ENCODE results near the gene SYP.
A peak's percentile ranks its signal among the peaks of the same experiment; 100 is the strongest.
"Not testable (repeated sequence)": the region's sequence is repeated elsewhere in the genome, so short reads cannot be mapped to it uniquely, and the experiment has no call there.

SYP gene

GRCh38 chrX:49183701-49184281, 16.2 kb downstream of the SYP start:
- no peak overlapping the region for H3K9ac ChIP-seq (ENCODE audit: low read depth in 1 of 2, low read length in 2 of 2)
- no peaks in the 10 kb centered on the region for H3K9me3 ChIP-seq (ENCODE audit: control insufficient read depth in 1 of 2, low read length in 2 of 2)
- H3K27ac ChIP-seq (ENCODE audit: low read depth, low read length): no peak overlapping the region
- no peak overlapping the region for H3K4me3 ChIP-seq (ENCODE audit: low read depth in 1 of 2, low read length in 2 of 2)
- H3K36me3 ChIP-seq (ENCODE audit: control insufficient read depth in 1 of 2, insufficient read depth in 2 of 2, low read length in 2 of 2): peaks cover 0 to 18% of the 10 kb centered on the region in 2 donors
- H3K27me3 ChIP-seq (ENCODE audit: control insufficient read depth in 1 of 2, insufficient read depth in 2 of 2, low read length in 2 of 2): no peaks in the 10 kb centered on the region
- H3K4me1 ChIP-seq (ENCODE audit: control insufficient read depth in 1 of 2, insufficient read depth in 2 of 2, low read length in 2 of 2): peaks cover 0 to 5% of the 10 kb centered on the region in 2 donors

- Histone ChIP-seq H3K4me1 (ENCODE audit: control insufficient read depth in 1 of 2, insufficient read depth in 2 of 2, low read length in 2 of 2) (peaks cover 4 to 16% of the 10 kb centered on the region in 2 donors), H3K4me3 (ENCODE audit: low read depth in 1 of 2, low read length in 2 of 2) (no peak overlapping the region), H3K36me3 (ENCODE audit: control insufficient read depth in 1 of 2, insufficient read depth in 2 of 2, low read length in 2 of 2) (peaks cover under 1 to 41% of the 10 kb centered on the region in 2 donors), H3K27me3 (ENCODE audit: control insufficient read depth in 1 of 2, insufficient read depth in 2 of 2, low read length in 2 of 2) (no peaks in the 10 kb centered on the region), H3K9me3 (ENCODE audit: control insufficient read depth in 1 of 2, low read length in 2 of 2) (no peaks in the 10 kb centered on the region), H3K9ac (ENCODE audit: low read depth in 1 of 2, low read length in 2 of 2) (no peak overlapping the region), H3K27ac (ENCODE audit: low read depth, low read length) (no peak overlapping the region)
Measured at GRCh38 chrX:49179358-49179757, 20.6 kb downstream of the SYP start.

GRCh38 chrX:49178537-49178936, 21.5 kb downstream of the SYP start:
- H3K4me1 ChIP-seq (ENCODE audit: control insufficient read depth in 1 of 2, insufficient read depth in 2 of 2, low read length in 2 of 2): peaks cover 5 to 16% of the 10 kb centered on the region in 2 donors
- H3K36me3 ChIP-seq (ENCODE audit: control insufficient read depth in 1 of 2, insufficient read depth in 2 of 2, low read length in 2 of 2): peaks cover 5 to 47% of the 10 kb centered on the region in 2 donors
- no peak overlapping the region for H3K4me3 ChIP-seq (ENCODE audit: low read depth in 1 of 2, low read length in 2 of 2)
- no peaks in the 10 kb centered on the region for H3K9me3 ChIP-seq (ENCODE audit: control insufficient read depth in 1 of 2, low read length in 2 of 2)
- no peak overlapping the region for H3K9ac ChIP-seq (ENCODE audit: low read depth in 1 of 2, low read length in 2 of 2)
- no peaks in the 10 kb centered on the region for H3K27me3 ChIP-seq (ENCODE audit: control insufficient read depth in 1 of 2, insufficient read depth in 2 of 2, low read length in 2 of 2)
- H3K27ac ChIP-seq (ENCODE audit: low read depth, low read length): no peak overlapping the region

GRCh38 chrX:49177873-49178480, 22.0 kb downstream of the SYP start:
- H3K27ac ChIP-seq (ENCODE audit: low read depth, low read length): no peak overlapping the region
- H3K9me3 ChIP-seq (ENCODE audit: control insufficient read depth in 1 of 2, low read length in 2 of 2): no peaks in the 10 kb centered on the region
- H3K27me3 ChIP-seq (ENCODE audit: control insufficient read depth in 1 of 2, insufficient read depth in 2 of 2, low read length in 2 of 2): no peaks in the 10 kb centered on the region
- H3K4me1 ChIP-seq (ENCODE audit: control insufficient read depth in 1 of 2, insufficient read depth in 2 of 2, low read length in 2 of 2): peaks cover 10 to 22% of the 10 kb centered on the region in 2 donors
- no peak overlapping the region for H3K9ac ChIP-seq (ENCODE audit: low read depth in 1 of 2, low read length in 2 of 2)
- H3K4me3 ChIP-seq (ENCODE audit: low read depth in 1 of 2, low read length in 2 of 2): no peak overlapping the region
- peaks cover 5 to 47% of the 10 kb centered on the region in 2 donors for H3K36me3 ChIP-seq (ENCODE audit: control insufficient read depth in 1 of 2, insufficient read depth in 2 of 2, low read length in 2 of 2)

- no peaks in the 10 kb centered on the region for H3K27me3 ChIP-seq (ENCODE audit: control insufficient read depth in 1 of 2, insufficient read depth in 2 of 2, low read length in 2 of 2)
- H3K4me3 ChIP-seq (ENCODE audit: low read depth in 1 of 2, low read length in 2 of 2): no peak overlapping the region
- H3K9ac ChIP-seq (ENCODE audit: low read depth in 1 of 2, low read length in 2 of 2): no peak overlapping the region
- H3K4me1 ChIP-seq (ENCODE audit: control insufficient read depth in 1 of 2, insufficient read depth in 2 of 2, low read length in 2 of 2): peaks cover 12 to 26% of the 10 kb centered on the region in 2 donors
- H3K27ac ChIP-seq (ENCODE audit: low read depth, low read length): no peak overlapping the region
- H3K9me3 ChIP-seq (ENCODE audit: control insufficient read depth in 1 of 2, low read length in 2 of 2): no peaks in the 10 kb centered on the region
- H3K36me3 ChIP-seq (ENCODE audit: control insufficient read depth in 1 of 2, insufficient read depth in 2 of 2, low read length in 2 of 2): peaks cover 5 to 47% of the 10 kb centered on the region in 2 donors
Measured at GRCh38 chrX:49177338-49177833, 22.6 kb downstream of the SYP start.

GRCh38 chrX:49176421-49177326, 23.3 kb downstream of the SYP start:
- H3K9ac ChIP-seq (ENCODE audit: low read depth in 1 of 2, low read length in 2 of 2): no peak overlapping the region
- H3K9me3 ChIP-seq (ENCODE audit: control insufficient read depth in 1 of 2, low read length in 2 of 2): no peaks in the 10 kb centered on the region
- no peaks in the 10 kb centered on the region for H3K27me3 ChIP-seq (ENCODE audit: control insufficient read depth in 1 of 2, insufficient read depth in 2 of 2, low read length in 2 of 2)
- H3K4me3 ChIP-seq (ENCODE audit: low read depth in 1 of 2, low read length in 2 of 2): no peak overlapping the region
- no peak overlapping the region for H3K27ac ChIP-seq (ENCODE audit: low read depth, low read length)
- peaks cover 5 to 44% of the 10 kb centered on the region in 2 donors for H3K36me3 ChIP-seq (ENCODE audit: control insufficient read depth in 1 of 2, insufficient read depth in 2 of 2, low read length in 2 of 2)
- H3K4me1 ChIP-seq (ENCODE audit: control insufficient read depth in 1 of 2, insufficient read depth in 2 of 2, low read length in 2 of 2): peaks cover 12 to 26% of the 10 kb centered on the region in 2 donors

GRCh38 chrX:49175435-49176274, 24.3 kb downstream of the SYP start:
- H3K27me3 ChIP-seq (ENCODE audit: control insufficient read depth in 1 of 2, insufficient read depth in 2 of 2, low read length in 2 of 2): no peaks in the 10 kb centered on the region
- H3K9me3 ChIP-seq (ENCODE audit: control insufficient read depth in 1 of 2, low read length in 2 of 2): no peaks in the 10 kb centered on the region
- no peak overlapping the region for H3K27ac ChIP-seq (ENCODE audit: low read depth, low read length)
- H3K36me3 ChIP-seq (ENCODE audit: control insufficient read depth in 1 of 2, insufficient read depth in 2 of 2, low read length in 2 of 2): peaks cover 5 to 44% of the 10 kb centered on the region in 2 donors
- peaks cover 12 to 26% of the 10 kb centered on the region in 2 donors for H3K4me1 ChIP-seq (ENCODE audit: control insufficient read depth in 1 of 2, insufficient read depth in 2 of 2, low read length in 2 of 2)
- no peak overlapping the region for H3K9ac ChIP-seq (ENCODE audit: low read depth in 1 of 2, low read length in 2 of 2)
- no peak overlapping the region for H3K4me3 ChIP-seq (ENCODE audit: low read depth in 1 of 2, low read length in 2 of 2)

- no peaks in the 10 kb centered on the region for H3K27me3 ChIP-seq (ENCODE audit: control insufficient read depth in 1 of 2, insufficient read depth in 2 of 2, low read length in 2 of 2)
- H3K4me3 ChIP-seq (ENCODE audit: low read depth in 1 of 2, low read length in 2 of 2): no peak overlapping the region
- peaks cover 5 to 39% of the 10 kb centered on the region in 2 donors for H3K36me3 ChIP-seq (ENCODE audit: control insufficient read depth in 1 of 2, insufficient read depth in 2 of 2, low read length in 2 of 2)
- H3K4me1 ChIP-seq (ENCODE audit: control insufficient read depth in 1 of 2, insufficient read depth in 2 of 2, low read length in 2 of 2): peaks cover 12 to 26% of the 10 kb centered on the region in 2 donors
- no peak overlapping the region for H3K27ac ChIP-seq (ENCODE audit: low read depth, low read length)
- no peaks in the 10 kb centered on the region for H3K9me3 ChIP-seq (ENCODE audit: control insufficient read depth in 1 of 2, low read length in 2 of 2)
- H3K9ac ChIP-seq (ENCODE audit: low read depth in 1 of 2, low read length in 2 of 2): no peak overlapping the region
Measured at GRCh38 chrX:49174723-49175122, 25.3 kb downstream of the SYP start.

GRCh38 chrX:49173544-49173943, 26.4 kb downstream of the SYP start:
- Histone ChIP-seq H3K9ac (ENCODE audit: low read depth in 1 of 2, low read length in 2 of 2) (peak overlapping the region; percentile 44 to 70), H3K36me3 (ENCODE audit: control insufficient read depth in 1 of 2, insufficient read depth in 2 of 2, low read length in 2 of 2) (peaks cover 5 to 27% of the 10 kb centered on the region in 2 donors), H3K4me1 (ENCODE audit: control insufficient read depth in 1 of 2, insufficient read depth in 2 of 2, low read length in 2 of 2) (peaks cover 12 to 26% of the 10 kb centered on the region in 2 donors), H3K4me3 (ENCODE audit: low read depth in 1 of 2, low read length in 2 of 2) (peak overlapping the region; percentile 68 to 81)
- H3K27me3 ChIP-seq (ENCODE audit: control insufficient read depth in 1 of 2, insufficient read depth in 2 of 2, low read length in 2 of 2); H3K9me3 ChIP-seq (ENCODE audit: control insufficient read depth in 1 of 2, low read length in 2 of 2); H3K27ac ChIP-seq (ENCODE audit: low read depth, low read length): not testable (repeated sequence)

All from duodenal mucosa (tissue), 2 donors.